Activated naive CD8-positive, alpha-beta T cell (primary cell): Measurements from ENCODE around the gene U2SURP.

ENCODE experiments used
- H3K27ac Mint-ChIP-seq: one replicate; pipeline ENCODE4 v1.8.0; 2021; ENCODE audit warnings: mixed read lengths
- H3K27me3 Mint-ChIP-seq: one replicate; pipeline ENCODE4 v1.8.0; 2021; ENCODE audit warnings: mixed read lengths
- H3K36me3 Mint-ChIP-seq: one replicate; pipeline ENCODE4 v1.8.0; 2021; ENCODE audit warnings: mixed read lengths
- H3K4me1 Mint-ChIP-seq: one replicate; pipeline ENCODE4 v1.8.0; 2021; ENCODE audit warnings: low read depth, mixed read lengths
- H3K4me3 Mint-ChIP-seq: one replicate; pipeline ENCODE4 v1.8.0; 2021; ENCODE audit warnings: mild to moderate bottlenecking, mixed read lengths
- H3K9me3 Mint-ChIP-seq: one replicate; pipeline ENCODE4 v1.8.0; 2021; ENCODE audit warnings: low read depth, mixed read lengths

Gene U2SURP

DNA sequence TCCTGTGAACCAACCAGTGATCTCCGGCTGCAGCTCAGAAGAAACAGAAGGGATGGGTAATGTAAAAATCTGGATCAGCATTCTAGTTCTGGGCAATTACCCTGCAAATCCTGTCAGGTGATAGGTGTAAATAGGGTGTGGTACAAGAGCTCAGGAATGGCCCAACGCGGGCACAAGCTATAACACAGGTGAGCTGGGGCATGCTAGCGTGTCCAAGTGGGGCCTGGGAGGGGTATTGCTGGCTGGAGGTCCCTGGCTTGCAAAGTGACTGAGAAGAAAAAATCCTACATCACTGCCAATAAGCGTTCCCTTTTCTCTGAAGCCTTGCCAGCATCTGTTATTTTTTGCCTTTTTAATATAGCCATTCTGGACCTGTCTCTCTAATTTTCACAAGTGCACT is 108.5 kb downstream of the U2SURP start:
- Mint-ChIP-seq H3K4me3 (no peak overlapping the region), H3K27ac (no peak overlapping the region), H3K9me3 (peaks cover 7% of the 10 kb centered on the region), H3K36me3 (peaks cover 13% of the 10 kb centered on the region), H3K4me1 (no peaks in the 10 kb centered on the region), H3K27me3 (no peaks in the 10 kb centered on the region)
